Neural progenitor cell (in vitro differentiated cells): ENCODE measurements around the gene SPSB1. TPM values are rescaled to one million over a fixed set of nuclear protein-coding genes. Genes with fewer than 3 reads are reported as not detected.

Experiments used
- DNase-seq: peaks from one replicate; pipeline ENCODE4 v3.0.0-alpha.2; 2016; ENCODE audit warnings: low spot score
- H2AFZ ChIP-seq: fragments of 200-600 bp; sonication (generic); replicated peaks from 2 replicates; pipeline ENCODE4 v1.6.1; 2016; ENCODE audit warnings: antibody characterized with exemption
- H3F3A ChIP-seq: fragments of 200-600 bp; sonication (generic); 2 replicates; pipeline ENCODE4 v1.6.1; 2016; ENCODE audit warnings: antibody characterized with exemption, low read depth
- H3K27ac ChIP-seq: fragments of 200-600 bp; sonication (generic); 2 replicates; pipeline ENCODE4 v1.5.1; 2016; ENCODE audit warnings: mild to moderate bottlenecking
- H3K27me3 ChIP-seq: fragments of 200-600 bp; sonication (generic); 2 replicates; pipeline ENCODE4 v1.6.1; 2016; ENCODE audit warnings: mild to moderate bottlenecking, moderate library complexity
- H3K36me3 ChIP-seq: fragments of 200-600 bp; sonication (generic); 2 replicates; pipeline ENCODE4 v1.5.1; 2016
- H3K4me1 ChIP-seq: fragments of 200-600 bp; sonication (generic); 2 replicates; pipeline ENCODE4 v1.6.1; 2016; ENCODE audit warnings: mixed run types
- H3K4me2 ChIP-seq: fragments of 200-600 bp; sonication (generic); 2 replicates; pipeline ENCODE4 v1.6.1; 2016
- H3K4me3 ChIP-seq: fragments of 200-600 bp; sonication (generic); 2 replicates; pipeline ENCODE4 v1.5.1; 2016
- H3K79me2 ChIP-seq: fragments of 200-600 bp; sonication (generic); 2 replicates; pipeline ENCODE4 v1.6.1; 2016; ENCODE audit warnings: low read depth
- H3K9ac ChIP-seq: fragments of 200-600 bp; sonication (generic); 2 replicates; pipeline ENCODE4 v1.6.1; 2016
- H3K9me3 ChIP-seq: fragments of 200-600 bp; sonication (generic); 2 replicates; pipeline ENCODE4 v1.5.1; 2016; ENCODE audit warnings: low read depth
- H4K20me1 ChIP-seq: fragments of 200-600 bp; sonication (generic); 2 replicates; pipeline ENCODE4 v1.6.1; 2016; ENCODE audit warnings: low read depth
- H3K27ac Mint-ChIP-seq: 3 replicates; pipeline ENCODE4 v1.8.0; 2021; ENCODE audit warnings: mixed read lengths
- H3K27me3 Mint-ChIP-seq: 2 replicates; pipeline ENCODE4 v1.8.0; 2022; ENCODE audit warnings: low read depth, mild to moderate bottlenecking, inconsistent platforms, moderate library complexity, mixed read lengths; ENCODE audit not compliant: insufficient read depth
- H3K36me3 Mint-ChIP-seq: 3 replicates; pipeline ENCODE4 v1.8.0; 2021; ENCODE audit warnings: mixed read lengths
- H3K4me1 Mint-ChIP-seq: 3 replicates; pipeline ENCODE4 v1.8.0; 2021; ENCODE audit warnings: mixed read lengths
- H3K4me3 Mint-ChIP-seq: 3 replicates; pipeline ENCODE4 v1.8.0; 2021; ENCODE audit warnings: mild to moderate bottlenecking, moderate library complexity, mixed read lengths
- H3K9me3 Mint-ChIP-seq: 3 replicates; pipeline ENCODE4 v1.8.0; 2020; ENCODE audit warnings: mixed read lengths
- EZH2 ChIP-seq: fragments of 200-600 bp; sonication (generic); IDR thresholded peaks from 2 replicates; pipeline ENCODE4 v1.6.1; 2017; ENCODE audit warnings: antibody characterized with exemption, mild to moderate bottlenecking, moderate library complexity
- EZH2phosphoT487 ChIP-seq: fragments of 200-600 bp; sonication (generic); IDR thresholded peaks from 2 replicates; pipeline ENCODE4 v1.6.1; 2017; ENCODE audit warnings: antibody characterized with exemption
- total RNA-seq: library from RNA; depleted of rRNA; stranded (reverse); fragments of >200 nt; gene quantifications from 2 replicates; pipeline ENCODE4 v1.2.3, GENCODE V29; 2015; ENCODE audit warnings: low replicate concordance
- TF ChIP-seq, protein P1 (sequence below): fragments of 200-600 bp; sonication (generic); IDR thresholded peaks from 2 replicates; pipeline ENCODE4 v1.5.1; 2017; ENCODE audit warnings: antibody characterized with exemption, mild to moderate bottlenecking

SPSB1 gene
- total RNA-seq, 1 donor from 2014 or later: 2.8 TPM

DNA sequence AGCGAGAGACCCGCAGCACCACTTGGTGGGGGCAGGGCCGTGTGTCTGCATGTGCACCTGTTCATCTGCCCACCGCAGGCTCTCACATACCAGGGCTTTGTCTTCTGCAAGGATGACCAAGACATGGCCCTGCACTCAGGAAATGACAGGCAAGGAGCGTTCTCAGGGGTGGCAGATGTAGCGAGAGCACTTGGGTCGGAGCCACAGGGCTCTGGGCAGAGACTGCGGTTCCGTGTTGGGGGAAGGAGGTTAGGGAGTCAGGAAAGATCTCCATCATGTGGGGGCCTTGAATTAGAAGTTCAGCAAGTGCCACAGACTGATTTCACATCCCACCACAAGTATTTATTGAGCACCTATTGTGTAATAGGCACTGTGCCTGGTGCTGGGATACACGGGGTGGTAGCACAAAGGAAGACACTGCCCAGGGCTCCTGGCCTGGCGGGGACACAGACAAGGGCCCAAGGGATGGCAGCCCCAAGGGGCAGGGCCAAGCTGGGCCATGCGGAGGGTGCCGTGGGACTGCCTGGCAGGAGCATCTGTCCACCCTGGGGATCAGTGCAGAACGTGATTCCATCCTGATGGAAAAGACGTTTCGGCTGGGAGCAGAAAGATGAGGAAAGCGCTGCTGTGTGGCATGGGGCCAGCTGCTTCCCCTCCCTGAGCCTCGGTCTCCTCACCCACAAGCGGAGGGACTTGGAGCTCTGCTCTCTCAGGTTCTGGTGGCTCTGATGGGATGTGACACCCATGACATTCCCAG lies 11.4 kb upstream of the SPSB1 start:
- Mint-ChIP-seq H3K4me3 (no peak overlapping the region), H3K4me1 (peaks cover 19% of the 10 kb centered on the region), H3K27me3 (peaks cover 14% of the 10 kb centered on the region), H3K9me3 (peaks cover 20% of the 10 kb centered on the region), H3K36me3 (peaks cover 2% of the 10 kb centered on the region), H3K27ac (peak overlapping the region; percentile 50)
- TF ChIP-seq EZH2: no peak
- TF ChIP-seq EZH2phosphoT487: no peak
- TF ChIP-seq, protein P1, sequence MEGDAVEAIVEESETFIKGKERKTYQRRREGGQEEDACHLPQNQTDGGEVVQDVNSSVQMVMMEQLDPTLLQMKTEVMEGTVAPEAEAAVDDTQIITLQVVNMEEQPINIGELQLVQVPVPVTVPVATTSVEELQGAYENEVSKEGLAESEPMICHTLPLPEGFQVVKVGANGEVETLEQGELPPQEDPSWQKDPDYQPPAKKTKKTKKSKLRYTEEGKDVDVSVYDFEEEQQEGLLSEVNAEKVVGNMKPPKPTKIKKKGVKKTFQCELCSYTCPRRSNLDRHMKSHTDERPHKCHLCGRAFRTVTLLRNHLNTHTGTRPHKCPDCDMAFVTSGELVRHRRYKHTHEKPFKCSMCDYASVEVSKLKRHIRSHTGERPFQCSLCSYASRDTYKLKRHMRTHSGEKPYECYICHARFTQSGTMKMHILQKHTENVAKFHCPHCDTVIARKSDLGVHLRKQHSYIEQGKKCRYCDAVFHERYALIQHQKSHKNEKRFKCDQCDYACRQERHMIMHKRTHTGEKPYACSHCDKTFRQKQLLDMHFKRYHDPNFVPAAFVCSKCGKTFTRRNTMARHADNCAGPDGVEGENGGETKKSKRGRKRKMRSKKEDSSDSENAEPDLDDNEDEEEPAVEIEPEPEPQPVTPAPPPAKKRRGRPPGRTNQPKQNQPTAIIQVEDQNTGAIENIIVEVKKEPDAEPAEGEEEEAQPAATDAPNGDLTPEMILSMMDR: no peak
- Histone ChIP-seq H3K9me3 (no peaks in the 10 kb centered on the region), H3K4me3 (no peak overlapping the region), H4K20me1 (no peaks in the 10 kb centered on the region), H2AFZ (no peak overlapping the region), H3K27ac (no peak overlapping the region), H3K9ac (no peak overlapping the region), H3K27me3 (no peaks in the 10 kb centered on the region), H3K4me1 (peaks cover 4% of the 10 kb centered on the region), H3K36me3 (no peaks in the 10 kb centered on the region), H3K4me2 (no peak overlapping the region), H3F3A (no peaks in the 10 kb centered on the region), H3K79me2 (no peaks in the 10 kb centered on the region)
- no peak for DNase-seq

DNA sequence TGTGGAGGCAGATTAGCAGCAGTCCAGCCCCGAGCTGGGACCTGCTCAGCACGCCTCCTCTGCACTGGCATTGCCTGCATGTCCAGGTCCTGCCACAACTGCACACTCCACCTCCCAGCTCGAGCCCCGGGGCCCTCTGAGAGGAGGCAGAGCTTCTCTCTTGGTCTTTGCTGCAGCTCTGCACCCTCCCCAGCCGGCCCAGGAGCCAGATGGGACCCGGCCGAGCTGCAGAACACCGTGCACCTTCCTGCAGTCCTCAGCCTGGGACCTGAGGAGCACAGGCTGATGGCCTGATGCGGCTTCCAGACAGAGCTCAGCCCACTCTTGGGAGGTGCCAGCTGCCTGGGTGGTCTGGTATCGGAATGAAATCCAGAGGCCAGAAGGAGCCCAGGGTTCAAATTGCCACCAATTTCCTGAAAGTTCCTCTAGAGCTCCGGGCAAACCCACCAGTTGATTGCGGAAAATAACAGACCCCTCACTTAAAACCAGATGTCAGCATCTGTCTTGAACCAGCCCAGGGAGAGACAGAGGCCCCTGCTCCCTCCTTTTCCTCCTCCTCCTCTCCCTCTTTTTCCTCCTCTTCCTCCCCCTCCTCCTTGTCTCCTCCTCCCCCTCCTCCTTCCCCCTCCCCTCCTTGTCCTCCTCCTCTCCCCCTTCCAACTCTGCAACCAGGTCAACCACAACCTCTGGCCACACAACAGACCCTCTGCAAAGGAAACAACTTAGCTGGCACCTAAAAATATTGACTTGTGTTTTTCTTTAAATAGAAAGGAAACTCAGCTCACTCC lies 10.6 kb upstream of the SPSB1 start:
- Histone ChIP-seq H3F3A (no peaks in the 10 kb centered on the region), H3K9ac (no peak overlapping the region), H3K27me3 (no peaks in the 10 kb centered on the region), H3K4me3 (no peak overlapping the region), H3K4me2 (no peak overlapping the region), H3K4me1 (peaks cover 4% of the 10 kb centered on the region), H3K36me3 (no peaks in the 10 kb centered on the region), H3K27ac (no peak overlapping the region), H3K9me3 (no peaks in the 10 kb centered on the region), H4K20me1 (no peaks in the 10 kb centered on the region), H2AFZ (no peak overlapping the region), H3K79me2 (no peaks in the 10 kb centered on the region)
- peaks cover 24% of the 10 kb centered on the region for H3K9me3 Mint-ChIP-seq
- H3K27ac Mint-ChIP-seq: no peak overlapping the region
- H3K4me3 Mint-ChIP-seq: no peak overlapping the region
- DNase-seq: no peak
- H3K27me3 Mint-ChIP-seq: peaks cover 14% of the 10 kb centered on the region
- peaks cover 19% of the 10 kb centered on the region for H3K4me1 Mint-ChIP-seq
- TF ChIP-seq EZH2phosphoT487: no peak
- TF ChIP-seq EZH2: no peak
- TF ChIP-seq, protein P1: no peak
- peaks cover 3% of the 10 kb centered on the region for H3K36me3 Mint-ChIP-seq

DNA sequence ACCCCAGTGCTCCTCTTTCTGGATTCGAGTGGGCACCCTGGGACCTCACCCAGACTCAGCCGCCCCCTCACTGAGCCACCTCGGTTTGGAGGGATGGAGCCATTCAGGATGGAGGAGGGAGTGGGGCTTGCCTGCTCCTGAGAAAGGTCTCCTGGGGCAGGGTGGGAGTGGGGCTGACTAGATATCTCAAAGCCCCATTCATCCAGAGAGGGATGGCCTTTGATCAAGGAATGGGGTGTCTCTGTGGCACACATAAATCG lies 10.1 kb upstream of the SPSB1 start:
- Histone ChIP-seq H3K27me3 (no peaks in the 10 kb centered on the region), H3K79me2 (no peaks in the 10 kb centered on the region), H3K27ac (no peak overlapping the region), H3K4me2 (no peak overlapping the region), H3K36me3 (no peaks in the 10 kb centered on the region), H3K9me3 (no peaks in the 10 kb centered on the region), H3K9ac (no peak overlapping the region), H4K20me1 (no peaks in the 10 kb centered on the region), H2AFZ (no peak overlapping the region), H3K4me3 (no peak overlapping the region), H3F3A (no peaks in the 10 kb centered on the region), H3K4me1 (peaks cover 4% of the 10 kb centered on the region)
- Mint-ChIP-seq H3K9me3 (peaks cover 25% of the 10 kb centered on the region), H3K27ac (no peak overlapping the region), H3K36me3 (peaks cover 3% of the 10 kb centered on the region), H3K27me3 (peaks cover 14% of the 10 kb centered on the region), H3K4me1 (peaks cover 19% of the 10 kb centered on the region), H3K4me3 (no peak overlapping the region)
- TF ChIP-seq EZH2: no peak
- DNase-seq: no peak

DNA sequence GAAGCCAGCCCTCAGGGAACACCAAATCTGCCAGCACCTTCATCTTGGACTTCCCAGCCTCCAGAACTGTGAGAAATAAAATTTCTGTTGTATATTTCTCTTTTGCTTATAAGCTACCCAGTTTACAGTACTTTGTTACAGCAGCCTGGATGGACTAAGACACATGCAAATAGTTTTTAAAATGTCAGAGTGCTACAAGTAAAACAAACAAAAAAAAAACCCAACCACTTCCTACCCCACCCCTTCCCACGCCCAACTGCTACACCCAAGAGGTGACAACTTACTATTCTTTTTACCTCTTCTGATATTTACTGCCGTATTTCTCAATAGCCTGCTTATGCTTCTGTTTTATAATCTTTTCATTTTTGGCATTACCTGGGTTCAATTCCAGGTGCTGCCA lies 8.6 kb upstream of the SPSB1 start:
- H3K36me3 ChIP-seq: no peaks in the 10 kb centered on the region
- no peak overlapping the region for H3K9ac ChIP-seq
- Mint-ChIP-seq H3K9me3 (peaks cover 32% of the 10 kb centered on the region), H3K27ac (no peak overlapping the region), H3K4me1 (peaks cover 16% of the 10 kb centered on the region), H3K36me3 (peaks cover 5% of the 10 kb centered on the region), H3K4me3 (no peak overlapping the region), H3K27me3 (peaks cover 12% of the 10 kb centered on the region)
- H3K27ac ChIP-seq: no peak overlapping the region
- peaks cover 4% of the 10 kb centered on the region for H3K4me1 ChIP-seq
- no peak overlapping the region for H2AFZ ChIP-seq
- H3F3A ChIP-seq: no peaks in the 10 kb centered on the region
- DNase-seq: no peak
- H3K79me2 ChIP-seq: no peaks in the 10 kb centered on the region
- TF ChIP-seq, protein P1: no peak
- TF ChIP-seq EZH2 (no peak), EZH2phosphoT487 (no peak)
- no peaks in the 10 kb centered on the region for H3K27me3 ChIP-seq
- no peak overlapping the region for H3K4me2 ChIP-seq
- peaks cover 6% of the 10 kb centered on the region for H3K9me3 ChIP-seq
- no peak overlapping the region for H3K4me3 ChIP-seq
- H4K20me1 ChIP-seq: no peaks in the 10 kb centered on the region
